VCaP (cell line): ENCODE measurements around the gene STAC3.

Experiments used
- H3K27ac ChIP-seq: fragments of 450-650 bp; 2 replicates; pipeline ENCODE4 v1.5.1; 2017
- CTCF ChIP-seq: fragments of 450-650 bp; conservative IDR thresholded peaks from 2 replicates; pipeline ENCODE4 v1.5.1; 2017; ENCODE audit warnings: mild to moderate bottlenecking, moderate library complexity

STAC3 gene

GRCh38 chr12:57211791-57212700 is 38.9 kb downstream of the STAC3 start:
- H3K27ac ChIP-seq, result no peak overlapping the region
- TF ChIP-seq CTCF, result no peak

- H3K27ac ChIP-seq, result no peak overlapping the region
- no peak for TF ChIP-seq CTCF
Observed at GRCh38 chr12:57210926-57211692, 39.9 kb downstream of the STAC3 start.

GRCh38 chr12:57210461-57210860 is 40.5 kb downstream of the STAC3 start:
- TF ChIP-seq CTCF, result no peak
- H3K27ac ChIP-seq, result no peak overlapping the region

GRCh38 chr12:57209916-57210315 is 41.1 kb downstream of the STAC3 start:
- TF ChIP-seq CTCF, result no peak
- H3K27ac ChIP-seq, result no peak overlapping the region

- no peak overlapping the region for H3K27ac ChIP-seq
- no peak for TF ChIP-seq CTCF
Observed at GRCh38 chr12:57208631-57209282, 42.2 kb downstream of the STAC3 start.

- no peak for TF ChIP-seq CTCF
- H3K27ac ChIP-seq, result no peak overlapping the region
Observed at GRCh38 chr12:57207731-57208630, 43.0 kb downstream of the STAC3 start.
